Stimulated activated CD4-positive, alpha-beta T cell treated with anti-CD3 and anti-CD28 coated beads, Interleukin-1b, Interleukin-23, amount 100 ng/mL, for 24 hours (primary cell): ENCODE data around the gene PPARD.
"Not testable (repeated sequence)": the region's sequence is repeated elsewhere in the genome, so short reads cannot be mapped to it uniquely, and the experiment has no call there.

Experiments used
- DNase-seq, 4 experiments: peaks; one replicate each; pipeline ENCODE4 v3.0.0-alpha.2; 2020; ENCODE audit warnings: low read depth in 4 of 4, low spot score in 1 of 4

Gene PPARD

GRCh38 chr6:35403544-35404442, 61.4 kb downstream of the PPARD start:
- no peak for DNase-seq

- no peak for DNase-seq
Observed at GRCh38 chr6:35406711-35407485, 64.5 kb downstream of the PPARD start.

- DNase-seq, result no peak
Observed at GRCh38 chr6:35409245-35409644, 66.9 kb downstream of the PPARD start.

GRCh38 chr6:35410131-35410530, 67.8 kb downstream of the PPARD start:
- no peak for DNase-seq

- DNase-seq, result no peak
Observed at GRCh38 chr6:35411066-35411465, 68.7 kb downstream of the PPARD start.

GRCh38 chr6:35412102-35412501, 69.7 kb downstream of the PPARD start:
- no peak for DNase-seq

- DNase-seq, result no peak
Observed at GRCh38 chr6:35413911-35414310, 71.6 kb downstream of the PPARD start.

GRCh38 chr6:35415065-35415891, 72.9 kb downstream of the PPARD start:
- DNase-seq, result no peak

- no peak for DNase-seq
Observed at GRCh38 chr6:35417979-35418661, 75.8 kb downstream of the PPARD start.

GRCh38 chr6:35419417-35419816, 77.1 kb downstream of the PPARD start:
- no peak for DNase-seq

GRCh38 chr6:35419961-35420360, 77.6 kb downstream of the PPARD start:
- no peak for DNase-seq

GRCh38 chr6:35425284-35425683, 82.9 kb downstream of the PPARD start:
- DNase-seq, result no peak

- no peak for DNase-seq
Observed at GRCh38 chr6:35426074-35426473, 83.7 kb downstream of the PPARD start.

GRCh38 chr6:35427435-35427834, 85.1 kb downstream of the PPARD start:
- no peak for DNase-seq

- DNase-seq, result no peak
Observed at GRCh38 chr6:35427851-35428321, 85.5 kb downstream of the PPARD start.

GRCh38 chr6:35428421-35429149, 86.2 kb downstream of the PPARD start:
- DNase-seq, result no peak

- no peak for DNase-seq
Observed at GRCh38 chr6:35429463-35429862, 87.1 kb downstream of the PPARD start.

- no peak for DNase-seq
Observed at GRCh38 chr6:35432291-35432690, 89.9 kb downstream of the PPARD start.

- DNase-seq, result not testable (repeated sequence)
Observed at GRCh38 chr6:35432702-35433101, 90.3 kb downstream of the PPARD start.
